T-helper 2 cell (primary cell): ENCODE results near the gene ADGRD2.
"Not testable (repeated sequence)": the region's sequence is repeated elsewhere in the genome, so short reads cannot be mapped to it uniquely, and the experiment has no call there.

Experiments used
- DNase-seq, 5 experiments: peaks; one replicate each; pipeline versions ENCODE4 v3.0.0 to v3.0.0-alpha.2; 2012 to 2022
- total RNA-seq, 2 donors: gene quantifications; one replicate each; lab custom pipeline; 2026; lab: John Stamatoyannopoulos, UW

ADGRD2 gene, protein sequence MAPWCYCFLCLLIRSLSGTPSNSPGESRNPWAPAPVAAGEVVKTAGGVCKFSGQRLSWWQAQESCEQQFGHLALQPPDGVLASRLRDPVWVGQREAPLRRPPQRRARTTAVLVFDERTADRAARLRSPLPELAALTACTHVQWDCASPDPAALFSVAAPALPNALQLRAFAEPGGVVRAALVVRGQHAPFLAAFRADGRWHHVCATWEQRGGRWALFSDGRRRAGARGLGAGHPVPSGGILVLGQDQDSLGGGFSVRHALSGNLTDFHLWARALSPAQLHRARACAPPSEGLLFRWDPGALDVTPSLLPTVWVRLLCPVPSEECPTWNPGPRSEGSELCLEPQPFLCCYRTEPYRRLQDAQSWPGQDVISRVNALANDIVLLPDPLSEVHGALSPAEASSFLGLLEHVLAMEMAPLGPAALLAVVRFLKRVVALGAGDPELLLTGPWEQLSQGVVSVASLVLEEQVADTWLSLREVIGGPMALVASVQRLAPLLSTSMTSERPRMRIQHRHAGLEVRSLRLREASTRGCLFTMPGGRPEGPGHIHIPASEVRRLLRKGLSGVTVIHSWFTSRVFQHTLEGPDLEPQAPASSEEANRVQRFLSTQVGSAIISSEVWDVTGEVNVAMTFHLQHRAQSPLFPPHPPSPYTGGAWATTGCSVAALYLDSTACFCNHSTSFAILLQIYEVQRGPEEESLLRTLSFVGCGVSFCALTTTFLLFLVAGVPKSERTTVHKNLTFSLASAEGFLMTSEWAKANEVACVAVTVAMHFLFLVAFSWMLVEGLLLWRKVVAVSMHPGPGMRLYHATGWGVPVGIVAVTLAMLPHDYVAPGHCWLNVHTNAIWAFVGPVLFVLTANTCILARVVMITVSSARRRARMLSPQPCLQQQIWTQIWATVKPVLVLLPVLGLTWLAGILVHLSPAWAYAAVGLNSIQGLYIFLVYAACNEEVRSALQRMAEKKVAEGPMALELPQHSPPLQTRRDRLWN
- 0 reads per million in 2 donors for total RNA-seq

DNA sequence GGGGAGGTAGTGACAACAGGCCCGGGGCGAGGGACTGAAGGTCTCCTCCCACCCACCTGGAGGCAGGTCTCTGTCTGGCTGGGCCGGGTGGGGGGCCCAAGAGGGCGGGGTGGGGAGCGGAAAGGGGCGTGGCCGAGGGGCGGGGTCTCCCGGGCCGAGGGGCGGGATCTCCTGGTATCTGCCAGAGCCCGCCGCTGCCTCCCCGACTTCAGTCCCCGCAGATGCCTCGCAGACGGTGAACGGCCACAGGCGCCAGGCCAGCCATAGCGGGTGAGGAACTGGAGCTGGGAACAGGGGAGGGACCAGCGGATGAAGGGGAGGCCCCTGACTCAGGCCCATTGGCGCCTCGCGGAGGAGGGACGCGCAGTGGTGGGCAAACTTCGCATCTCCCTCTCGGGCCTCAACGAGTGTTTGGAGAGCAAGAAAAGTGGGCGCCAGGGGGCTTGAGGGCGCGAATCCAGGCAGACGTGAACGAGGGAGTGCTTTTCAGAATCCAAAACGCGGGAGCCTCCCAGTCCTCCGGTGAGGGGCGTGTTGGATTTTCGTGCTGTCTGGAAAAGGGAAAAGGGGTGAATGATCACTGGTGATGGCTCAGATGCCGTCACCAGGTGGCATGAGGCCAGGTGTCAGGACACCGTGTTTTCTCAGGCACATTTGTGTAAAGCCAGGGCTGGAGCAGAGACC, at the start of gene ADGRD2:
TSS of gene ADGRD2 (plus strand) at position 211 of the 684 bp plus-strand sequence. CDS start 1,216 bp downstream, outside the sequence.
- DNase-seq: no peak

DNA sequence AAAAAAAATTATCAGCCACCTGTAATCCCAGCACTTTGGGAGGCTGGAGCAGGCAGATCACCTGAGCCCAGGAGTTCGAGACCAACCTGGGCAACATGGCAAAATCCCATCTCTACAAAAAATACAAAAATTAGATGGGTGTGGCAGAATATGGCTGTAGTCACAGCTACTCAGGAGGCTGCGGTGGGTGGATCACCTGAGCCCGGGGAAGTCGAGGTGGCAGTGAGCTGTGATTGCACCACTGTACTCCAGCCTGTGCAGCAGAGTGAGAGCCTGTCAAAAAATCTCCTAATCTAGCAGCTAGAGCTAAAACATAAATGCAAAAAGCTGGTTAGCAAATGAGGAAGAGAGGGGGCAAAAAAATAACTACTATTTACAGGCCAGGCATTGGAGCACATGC, 47.0 kb upstream of the ADGRD2 start:
- DNase-seq: peak in 1 of 5 experiments; percentile 58

DNA sequence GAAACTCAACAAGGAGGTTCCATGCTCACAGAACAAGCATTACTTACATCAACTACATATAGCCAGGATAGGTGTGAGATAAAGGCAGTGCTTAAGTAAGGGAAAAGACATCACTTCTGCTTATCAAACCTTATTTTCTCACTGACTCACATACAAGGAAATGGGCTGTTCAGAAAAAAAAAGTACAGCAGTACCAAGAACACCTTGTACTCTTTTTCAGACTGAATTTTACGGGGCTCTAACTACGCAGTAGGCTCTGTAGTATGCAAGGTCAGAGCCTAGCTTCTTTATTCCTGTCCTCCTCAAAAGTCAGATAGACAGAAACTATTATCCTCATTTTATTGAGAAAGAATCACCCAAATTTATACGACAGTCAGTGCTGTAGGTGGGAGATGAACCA, 40.8 kb upstream of the ADGRD2 start:
- no peak for DNase-seq

DNA sequence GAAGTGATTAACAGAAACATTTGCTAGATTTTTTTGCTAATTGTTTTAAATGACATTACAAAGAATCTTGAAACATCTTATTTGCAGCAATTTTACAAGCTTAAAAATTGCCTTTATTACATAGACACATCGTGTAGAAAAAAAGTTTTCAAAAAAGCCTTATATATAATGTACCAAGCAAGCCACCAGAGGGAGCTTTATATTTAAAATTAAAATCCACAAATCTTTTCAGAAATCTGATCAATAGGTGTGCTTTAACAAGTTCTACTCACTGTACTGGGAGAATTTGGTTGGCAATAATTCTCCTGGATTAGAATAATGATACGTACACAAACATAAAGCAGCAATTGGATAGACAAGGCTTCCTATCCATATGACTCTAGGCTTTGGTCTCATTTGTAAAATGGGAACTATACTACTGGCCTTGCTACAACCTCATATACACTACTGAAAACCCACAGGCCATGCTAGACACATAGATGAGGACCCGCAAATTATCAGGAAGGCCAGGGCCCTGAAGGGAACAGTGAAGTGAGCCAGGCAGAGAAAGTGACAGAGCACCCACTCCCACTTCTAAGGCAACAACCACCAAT, 39.8 kb upstream of the ADGRD2 start:
- DNase-seq: no peak

DNA sequence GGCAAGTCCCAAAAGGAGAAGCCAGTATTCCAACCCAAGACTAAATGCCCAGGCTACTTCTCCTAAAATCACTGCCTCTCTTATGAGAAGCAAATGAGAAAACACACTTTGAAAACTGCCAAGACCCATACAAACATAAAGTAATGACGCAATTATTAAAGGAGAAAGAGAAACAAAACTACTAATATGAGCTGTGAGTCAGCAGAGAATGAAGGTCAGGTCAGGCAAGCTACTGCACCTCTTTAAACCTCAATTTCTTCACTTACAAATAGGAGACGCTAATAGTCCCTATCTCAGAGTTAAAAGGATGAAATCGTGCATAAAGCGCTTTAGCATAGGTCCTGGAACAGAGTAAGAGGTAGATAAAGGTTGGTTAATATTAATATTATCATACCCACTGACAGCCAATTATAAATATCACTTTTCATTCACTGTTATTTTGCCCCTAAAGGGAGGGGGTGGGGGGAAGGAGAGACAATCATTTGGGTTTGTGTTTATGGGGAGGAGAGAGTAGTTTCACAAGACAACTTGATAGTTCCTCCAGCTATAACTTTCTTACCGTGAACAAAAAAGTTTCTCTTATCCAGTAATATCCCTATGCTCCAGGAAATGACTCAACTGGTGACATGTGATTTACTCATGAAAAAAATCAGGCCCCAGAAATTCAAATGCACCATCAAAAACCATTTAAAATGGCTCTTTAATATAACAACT, 38.6 kb upstream of the ADGRD2 start:
- no peak for DNase-seq

DNA sequence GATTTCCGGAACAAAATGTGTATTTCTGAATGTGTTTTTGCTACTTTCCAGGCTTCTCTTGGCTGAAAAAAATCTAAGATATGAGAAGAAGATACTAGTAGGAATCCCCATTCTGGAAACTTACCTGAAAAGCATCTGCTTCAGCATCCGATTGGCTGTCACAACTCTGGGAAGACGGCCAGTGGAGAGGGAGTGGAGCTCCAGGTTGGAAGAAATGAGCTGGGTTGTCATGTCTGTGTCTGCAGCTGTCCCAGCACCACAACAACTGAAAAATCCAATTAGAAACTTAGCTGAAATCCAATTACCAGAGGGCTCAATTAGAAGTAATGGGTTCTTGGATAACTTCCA, 38.0 kb upstream of the ADGRD2 start:
- DNase-seq: no peak

DNA sequence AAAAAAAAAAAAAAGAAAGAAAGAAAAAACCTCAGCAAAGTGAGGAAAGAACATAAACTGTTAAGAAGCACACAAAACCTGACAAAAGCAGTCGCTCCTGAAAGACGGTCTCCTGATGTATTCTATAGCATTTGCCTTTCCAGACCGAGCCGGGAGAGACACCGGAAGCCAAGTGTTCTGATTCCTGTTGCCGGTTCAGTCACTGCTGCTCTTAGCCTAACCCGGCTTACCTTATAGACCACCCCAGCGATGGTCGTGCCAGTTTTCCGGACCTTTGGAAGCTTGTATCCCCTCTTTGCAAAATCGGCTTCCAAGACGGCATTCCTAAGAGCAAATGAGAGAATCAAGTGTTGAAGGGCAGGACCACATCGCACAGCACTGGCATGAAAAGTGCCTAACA, 35.6 kb upstream of the ADGRD2 start:
- DNase-seq: no peak

DNA sequence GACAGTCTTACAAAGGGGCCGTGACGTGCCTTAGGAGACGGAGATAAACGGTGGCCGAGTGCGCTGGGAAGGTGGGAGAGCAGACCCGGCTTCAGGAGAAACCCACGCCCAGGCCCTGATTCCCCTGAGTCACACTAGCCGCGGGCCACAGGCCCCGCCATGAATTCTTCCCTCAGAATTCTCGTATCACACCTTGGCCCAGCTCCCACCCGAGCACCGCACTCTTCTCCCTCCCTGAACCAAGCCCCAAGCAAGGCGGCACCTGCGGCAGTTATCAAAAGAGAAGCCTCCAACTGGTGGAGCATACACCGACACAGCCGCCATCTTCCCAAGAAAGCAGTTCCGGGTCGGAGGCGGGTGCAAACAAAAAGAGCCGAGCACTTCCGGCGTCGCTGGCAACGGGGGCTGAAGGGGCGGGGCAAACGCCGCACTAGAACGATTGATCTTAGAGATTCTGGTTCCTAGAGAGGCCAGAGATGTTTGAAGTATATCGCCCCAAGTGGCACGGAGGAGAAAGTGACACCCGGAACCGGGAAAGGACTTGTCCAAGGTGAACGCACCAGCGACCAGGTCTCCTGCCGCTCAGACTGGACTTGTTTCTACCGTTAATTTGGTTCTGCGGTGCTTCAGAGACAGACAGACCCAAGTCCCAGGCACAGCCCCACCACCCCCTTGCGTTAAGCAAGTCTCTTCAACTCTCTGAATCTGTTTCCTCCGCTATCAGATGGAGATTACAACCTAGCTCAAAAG, 35.0 kb upstream of the ADGRD2 start, which contains the start of gene PSMB7:
TSS of gene PSMB7 (minus strand) at position 341 of the 750 bp plus-strand sequence. CDS start at position 324, 17 bp downstream.
- DNase-seq: peak; percentile 92 to 97 (median 96)

DNA sequence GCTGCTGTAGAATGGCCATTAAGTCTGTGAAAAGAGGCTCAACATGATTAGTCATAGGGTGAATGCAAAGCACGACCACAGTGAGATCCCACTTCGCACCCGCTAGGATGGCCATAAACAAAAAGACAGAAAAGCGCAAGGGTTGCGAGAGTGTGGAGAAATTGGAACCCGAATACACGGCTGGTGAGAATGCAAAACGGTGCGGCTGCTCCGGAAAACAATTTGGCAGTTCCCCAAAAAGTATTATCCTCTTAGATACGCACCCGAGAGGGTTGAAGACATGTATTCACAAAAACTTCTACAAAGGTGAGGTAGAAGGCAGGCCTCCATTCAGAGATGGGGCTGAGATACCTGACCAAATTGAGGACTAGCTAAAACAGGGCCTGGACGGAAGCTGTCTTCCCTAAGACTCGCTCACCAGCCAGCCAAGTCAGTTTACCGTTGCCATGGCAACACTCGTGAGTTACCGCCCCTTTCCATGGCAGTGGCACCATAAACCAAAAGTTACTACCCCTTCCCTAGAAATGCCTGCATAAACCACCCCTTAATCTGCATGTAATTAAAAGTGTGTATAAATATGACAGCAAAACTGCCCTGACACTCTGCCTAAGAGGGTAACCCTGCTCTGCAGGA, 34.3 kb upstream of the ADGRD2 start:
- DNase-seq: peak in 1 of 5 experiments; percentile 12

DNA sequence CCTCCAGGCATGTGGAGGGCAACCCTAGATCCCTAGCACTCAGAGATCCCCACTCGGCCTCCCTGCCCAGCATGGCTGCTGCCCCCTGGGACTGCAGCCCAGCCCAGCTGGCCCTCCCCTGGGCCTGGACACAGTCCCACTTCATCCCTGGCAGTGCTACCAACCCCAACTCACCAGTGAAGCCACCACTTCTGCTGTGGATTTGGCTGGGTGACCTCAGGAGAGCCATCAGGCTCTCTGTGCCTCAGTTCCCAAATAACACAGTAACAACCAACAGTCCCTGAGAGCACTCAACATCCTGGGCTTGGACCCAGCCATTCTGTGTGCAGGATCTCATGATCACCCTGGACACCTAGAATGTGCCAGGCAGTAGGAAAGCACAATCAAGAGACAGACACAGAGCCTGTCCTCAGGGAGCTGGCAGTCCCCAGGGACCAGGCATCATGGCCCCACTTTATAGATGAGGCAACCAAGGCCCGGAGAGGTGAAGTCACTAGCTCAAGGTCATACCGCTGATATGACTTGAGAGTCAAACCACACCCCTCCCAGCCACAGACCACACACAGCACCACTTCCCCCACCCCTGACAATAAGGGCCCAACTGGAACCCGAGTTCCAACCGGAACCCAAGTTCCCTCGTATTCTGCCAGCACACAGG, 30.3 kb upstream of the ADGRD2 start:
- peak in 1 of 5 experiments; percentile 31 for DNase-seq

DNA sequence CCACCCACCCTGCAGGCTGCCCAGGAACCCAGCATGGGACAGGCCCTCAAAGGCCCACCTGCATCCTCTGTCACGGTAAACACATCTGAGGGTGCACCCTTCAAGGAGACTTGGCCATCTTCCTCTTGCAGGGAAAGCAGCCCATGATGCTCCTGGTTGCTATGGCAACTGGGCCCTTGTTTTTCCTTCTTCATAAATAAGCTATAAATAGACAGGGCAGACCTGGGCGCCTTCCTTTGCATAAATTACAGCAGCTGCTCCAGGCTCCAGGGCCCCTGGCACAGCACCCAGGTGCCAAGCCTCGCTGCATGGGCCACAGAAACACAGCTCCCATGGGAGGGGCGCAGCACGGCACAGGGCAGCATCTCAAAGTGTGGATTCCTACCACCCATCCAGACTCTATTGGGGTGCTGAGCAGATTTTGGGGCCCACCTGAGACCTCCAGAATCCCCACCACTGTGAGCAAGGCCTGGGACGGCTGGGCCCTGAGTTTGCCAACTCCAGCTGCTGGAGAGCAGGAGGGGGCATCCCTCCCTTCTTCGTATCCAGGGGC, 29.2 kb upstream of the ADGRD2 start:
- peak in 1 of 5 experiments; percentile 10 for DNase-seq

DNA sequence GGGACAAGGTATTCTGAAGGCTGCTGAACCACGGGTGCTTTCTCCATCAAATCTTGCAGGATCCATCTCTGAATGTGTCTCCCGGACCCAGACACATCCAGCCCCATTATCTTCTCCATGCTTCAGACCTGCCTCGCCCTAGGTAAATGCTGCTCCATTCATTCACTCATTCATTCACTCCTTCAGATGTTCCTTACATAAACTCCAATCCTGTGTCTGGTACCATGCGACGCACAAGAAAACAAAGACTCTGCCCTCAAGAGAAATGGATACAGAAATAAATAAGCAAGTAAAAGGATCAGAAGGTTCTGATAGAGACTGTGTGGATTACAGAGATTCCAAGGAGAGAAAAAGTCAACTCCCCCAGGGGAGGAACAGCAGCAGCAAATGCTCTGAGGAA, 27.1 kb upstream of the ADGRD2 start:
- no peak for DNase-seq

DNA sequence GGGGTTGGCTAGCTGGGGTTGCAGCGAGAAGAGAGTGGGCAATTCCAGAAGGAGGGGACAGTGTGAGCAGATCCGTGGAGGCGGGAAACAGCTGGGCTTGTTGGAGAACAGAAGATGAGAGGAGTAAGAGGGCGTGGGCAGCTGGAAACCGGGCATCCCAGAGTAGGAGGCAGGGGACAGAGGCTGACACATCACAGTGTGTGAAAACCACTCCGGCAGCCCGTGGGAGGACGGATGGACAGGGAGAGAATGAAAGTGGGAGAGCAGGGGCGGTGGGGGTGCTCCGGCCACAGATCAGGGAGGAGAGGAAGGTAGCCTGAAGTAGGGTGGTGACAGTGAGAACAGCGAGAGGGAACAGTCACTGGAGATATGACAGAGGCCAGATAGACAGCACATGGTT, 26.7 kb upstream of the ADGRD2 start:
- DNase-seq: no peak

DNA sequence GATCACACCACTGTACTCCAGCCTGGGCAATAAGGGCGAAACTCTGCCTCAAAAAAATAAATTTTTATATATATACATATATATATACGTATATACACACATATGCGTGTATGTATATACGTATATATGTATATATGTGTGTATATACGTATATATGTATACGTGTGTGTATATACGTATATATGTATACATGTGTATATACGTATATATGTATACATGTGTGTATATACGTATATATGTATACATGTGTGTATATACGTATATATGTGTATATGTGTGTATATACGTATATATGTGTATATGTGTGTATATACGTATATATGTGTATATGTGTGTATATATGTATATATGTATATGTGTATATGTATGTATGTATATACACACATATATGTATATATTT, 24.5 kb upstream of the ADGRD2 start:
- not testable (repeated sequence) for DNase-seq

DNA sequence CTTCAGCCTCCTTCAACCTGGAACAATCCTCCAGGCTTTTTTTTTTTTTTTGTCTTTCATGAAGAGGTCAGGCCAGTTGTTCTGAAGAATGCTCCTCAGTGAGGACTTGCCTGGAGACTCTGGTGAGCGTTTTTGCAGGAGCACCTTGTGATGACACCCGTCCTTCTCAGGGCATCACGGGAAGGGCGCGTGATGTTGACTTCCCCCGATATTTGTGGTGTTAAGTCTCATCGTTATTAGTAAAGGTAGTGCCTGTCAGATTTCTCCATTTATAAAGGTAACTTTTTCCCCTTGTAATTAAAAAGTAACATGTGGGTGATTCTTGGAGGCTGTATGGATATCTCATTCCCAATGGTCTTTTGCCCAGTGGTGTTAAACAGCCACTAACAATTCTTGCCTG, 23.9 kb upstream of the ADGRD2 start:
- no peak for DNase-seq

DNA sequence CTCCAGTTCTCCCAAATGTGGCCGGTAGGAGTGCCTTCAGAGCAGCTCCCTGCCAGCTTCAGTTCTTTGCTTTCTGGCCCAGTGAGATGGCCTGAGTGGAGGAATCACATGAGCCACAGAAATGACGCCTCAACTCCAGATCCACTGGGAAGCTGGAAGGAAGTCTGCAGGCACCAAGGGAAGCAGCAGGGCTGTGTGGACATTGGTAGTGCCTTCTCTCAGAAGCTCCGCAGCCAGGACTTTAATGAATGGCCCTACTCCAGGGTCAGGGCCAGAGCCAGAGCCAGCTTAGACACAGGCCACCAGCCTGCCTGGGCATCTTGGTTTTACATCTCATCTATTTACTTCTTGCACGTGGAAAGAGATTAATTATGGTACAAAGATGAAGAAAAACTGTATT, 23.0 kb upstream of the ADGRD2 start:
- DNase-seq: no peak

DNA sequence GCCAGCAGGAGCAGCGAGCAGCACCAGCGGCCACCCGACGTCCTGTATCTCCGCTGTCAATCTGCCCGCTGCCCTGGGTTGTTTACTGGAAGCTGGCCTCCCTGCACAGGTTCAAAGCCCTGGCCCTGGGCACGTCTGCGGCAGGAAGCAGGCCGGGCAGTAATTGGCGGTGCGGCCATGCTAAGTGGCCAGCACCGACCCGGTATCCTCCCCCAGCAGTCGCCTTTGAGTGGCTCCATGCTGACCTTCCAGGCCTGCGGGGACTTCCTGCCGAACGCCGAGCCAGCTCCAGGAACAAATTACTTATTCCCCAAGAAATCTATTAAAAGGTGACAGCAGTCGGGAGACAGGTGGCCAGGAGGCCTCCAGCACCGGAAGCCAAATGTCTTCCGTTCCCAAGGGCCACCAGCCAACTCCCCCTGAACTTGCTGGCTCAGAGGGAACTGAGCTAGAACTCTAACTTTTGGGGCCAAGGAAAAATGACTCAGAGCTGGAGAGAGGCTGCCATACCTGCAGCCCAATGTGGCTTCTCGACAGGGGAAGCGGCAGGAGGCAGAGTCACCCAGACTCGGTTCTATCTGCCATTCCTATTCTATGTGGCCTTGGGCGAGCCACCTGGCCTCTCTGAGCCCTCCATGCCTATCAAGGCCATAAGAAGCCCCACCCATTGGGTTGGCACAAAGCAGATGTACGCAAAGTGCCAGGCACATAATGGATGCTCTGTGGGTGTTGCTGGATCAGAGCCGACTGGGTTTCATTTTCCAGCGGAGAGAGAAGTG, 21.3 kb upstream of the ADGRD2 start:
- no peak for DNase-seq

DNA sequence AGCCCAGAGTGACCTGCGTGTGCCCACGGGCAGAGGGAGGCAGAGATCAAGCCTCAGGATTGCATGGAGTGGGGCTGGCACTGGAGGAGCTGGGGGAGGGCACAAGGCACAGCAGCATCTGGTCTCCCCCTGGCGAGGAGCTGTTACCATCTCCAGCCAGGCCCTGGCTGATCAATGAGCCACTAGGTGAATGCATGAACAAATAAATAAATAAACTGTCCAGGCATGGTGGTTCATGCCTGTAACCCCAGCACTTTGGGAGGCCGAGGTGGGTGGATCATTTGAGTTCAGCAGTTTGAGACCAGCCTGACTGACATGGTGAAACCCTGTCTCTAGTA, 20.8 kb upstream of the ADGRD2 start:
- no peak for DNase-seq

DNA sequence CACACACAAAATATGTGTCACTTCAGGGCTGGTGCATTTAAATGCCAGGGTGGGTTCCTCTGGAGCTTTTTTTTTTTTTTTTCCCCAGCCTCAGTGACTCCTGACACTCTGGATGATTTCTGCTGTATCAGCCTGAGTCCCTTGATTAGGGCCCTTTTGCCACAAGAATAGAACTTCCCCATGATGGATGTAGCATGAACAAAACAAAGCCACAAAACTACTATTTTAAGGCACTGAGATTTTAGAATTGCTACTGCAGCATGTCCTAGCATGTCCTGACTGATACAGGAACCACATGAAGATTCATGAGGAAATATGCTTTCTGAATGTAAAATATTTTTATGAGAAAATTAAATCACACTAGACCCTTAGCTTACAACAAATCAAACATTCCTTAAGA, 13.9 kb upstream of the ADGRD2 start:
- DNase-seq: no peak
